Ureter (tissue), 1 donor: ENCODE measurements around the gene SPINK5. TPM values are rescaled to one million over a fixed set of nuclear protein-coding genes. Genes with fewer than 3 reads are reported as not detected.

Experiments
- DNase-seq: peaks from one replicate; pipeline ENCODE4 v3.0.0-alpha.2; 2020; ENCODE audit warnings: low spot score
- total RNA-seq: library from RNA; stranded (reverse); gene quantifications from one replicate; pipeline ENCODE4 v1.2.4, GENCODE V29; 2023
- donor health status: DM: yes; HTN: yes; CAD: no.

SPINK5 gene
- total RNA-seq, 1 donor from 2014 or later: 3.2 TPM

GRCh38 chr5:148090773-148091250, 27.0 kb downstream of the SPINK5 start:
- no peak for DNase-seq

GRCh38 chr5:148091991-148092964, 28.5 kb downstream of the SPINK5 start:
- no peak for DNase-seq

- no peak for DNase-seq
Observed at GRCh38 chr5:148094336-148094735, 30.6 kb downstream of the SPINK5 start.

DNA sequence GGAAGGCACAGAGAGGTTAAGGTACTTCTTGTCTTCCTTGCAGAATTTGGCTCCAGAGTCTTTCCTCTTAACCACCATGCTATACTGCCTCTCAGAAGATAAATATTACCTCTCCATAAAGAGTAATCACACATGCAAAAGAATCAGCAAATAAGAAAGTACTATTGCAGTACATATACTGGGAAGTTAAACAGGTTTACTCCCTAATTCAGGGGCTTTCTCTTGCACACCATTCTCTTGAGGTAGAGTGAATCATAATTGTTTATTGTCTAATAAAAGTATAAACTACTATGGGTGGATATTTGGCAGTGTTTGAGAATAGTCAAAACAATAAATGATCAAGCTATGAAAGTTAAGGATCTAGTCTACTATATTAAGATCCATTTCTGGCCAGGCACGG, 40.4 kb downstream of the SPINK5 start:
- no peak for DNase-seq

- DNase-seq: no peak
Observed at GRCh38 chr5:148107608-148108007, 43.8 kb downstream of the SPINK5 start.

DNA sequence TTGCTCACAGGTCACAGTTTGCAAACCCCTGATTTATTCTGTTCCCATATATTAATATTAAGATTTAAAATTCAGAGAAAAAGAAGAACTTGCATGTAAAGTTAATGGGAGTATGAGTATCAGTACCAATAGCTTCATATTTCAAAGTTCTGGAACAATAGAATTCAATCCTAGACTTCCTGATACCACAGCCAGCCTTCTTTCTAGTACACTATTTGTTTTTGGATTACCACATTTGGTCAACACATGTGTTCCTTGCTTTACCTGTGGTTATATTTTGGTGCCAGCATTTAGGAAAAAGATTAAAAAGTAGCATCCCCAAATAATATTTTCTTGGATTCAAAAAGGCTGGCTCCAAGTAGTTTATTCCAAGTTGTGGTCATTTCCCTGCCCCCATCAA, 49.5 kb downstream of the SPINK5 start:
- no peak for DNase-seq

- no peak for DNase-seq
Observed at GRCh38 chr5:148120317-148120716, 56.5 kb downstream of the SPINK5 start.

DNA sequence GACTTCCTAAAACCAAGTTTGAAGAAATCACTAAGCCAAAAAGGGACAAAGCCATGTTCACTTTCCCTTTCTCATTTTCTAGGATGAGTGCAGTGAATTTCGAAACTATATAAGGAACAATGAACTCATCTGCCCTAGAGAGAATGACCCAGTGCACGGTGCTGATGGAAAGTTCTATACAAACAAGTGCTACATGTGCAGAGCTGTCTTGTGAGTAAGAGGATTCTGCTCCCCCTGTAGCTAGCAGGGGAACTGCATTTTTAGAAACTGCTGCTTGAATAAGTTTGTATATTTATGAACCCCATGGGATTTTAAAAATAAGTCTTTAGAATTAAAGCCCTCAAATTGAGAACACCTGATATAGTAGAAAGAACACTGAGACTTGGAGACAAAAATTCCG, 61.9 kb downstream of the SPINK5 start:
- no peak for DNase-seq

DNA sequence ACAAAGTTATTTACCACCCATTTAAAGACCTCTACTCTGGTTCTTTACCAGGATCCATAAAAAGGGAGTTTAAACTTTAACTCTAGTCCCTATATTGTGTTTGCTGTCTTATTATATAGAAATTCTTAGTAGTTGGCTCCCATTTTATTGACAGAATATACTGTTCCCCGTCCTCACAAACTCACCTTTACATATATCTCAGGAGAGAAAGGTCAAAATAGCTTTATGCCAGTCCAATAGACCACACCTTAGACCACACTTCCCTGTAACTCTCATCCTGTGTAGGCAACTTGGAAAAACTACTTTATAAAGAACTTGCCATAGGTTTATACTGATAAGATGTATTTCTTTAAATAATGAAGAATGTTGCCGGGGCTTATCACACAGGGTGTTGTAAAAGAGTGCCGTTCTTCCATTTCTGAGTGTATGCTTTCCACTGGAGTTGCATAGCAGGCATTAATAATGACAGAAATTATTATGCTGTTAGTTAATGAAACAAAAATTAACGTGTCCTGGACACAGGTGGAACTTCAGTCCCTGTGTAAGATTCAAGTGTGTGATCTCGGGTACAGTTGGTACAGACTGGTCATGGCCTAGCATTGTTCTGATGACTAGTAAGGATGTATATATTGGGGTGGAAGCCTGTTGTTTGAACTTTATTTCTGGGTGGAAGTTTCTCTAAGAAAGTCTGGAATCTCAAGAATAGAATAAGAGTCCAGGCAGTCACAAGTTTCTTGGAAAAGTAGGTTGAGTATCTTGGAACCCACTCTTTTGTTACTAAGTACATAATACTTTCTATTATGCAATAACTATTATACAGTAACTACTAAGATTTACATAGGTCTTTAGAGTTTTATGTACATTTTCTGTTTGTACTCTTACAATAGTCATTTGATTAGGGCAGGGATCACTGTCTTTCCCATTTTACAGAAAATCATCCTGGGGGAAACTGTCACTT, 71.6 kb downstream of the SPINK5 start:
- DNase-seq: no peak

- DNase-seq: no peak
Observed at GRCh38 chr5:148140846-148141245, 77.1 kb downstream of the SPINK5 start.

DNA sequence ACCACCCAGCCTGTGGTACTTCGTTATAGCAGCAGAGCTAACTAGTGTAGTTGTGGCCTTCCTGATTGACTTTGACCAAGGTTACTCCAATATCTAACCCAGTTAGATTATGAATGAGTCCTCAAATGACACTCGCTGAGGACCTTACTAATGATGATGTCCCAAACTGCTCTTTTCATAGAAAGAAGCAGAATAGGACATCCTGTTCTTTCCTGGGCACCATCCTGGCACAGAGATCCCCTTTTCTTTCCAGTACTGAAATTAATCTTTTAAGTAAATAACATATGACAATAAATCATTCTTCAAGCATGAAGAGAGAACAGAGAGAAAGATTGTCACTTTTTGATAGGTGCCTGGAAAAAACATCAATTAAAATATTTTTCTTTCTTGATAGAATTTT, 77.9 kb downstream of the SPINK5 start:
- no peak for DNase-seq

DNA sequence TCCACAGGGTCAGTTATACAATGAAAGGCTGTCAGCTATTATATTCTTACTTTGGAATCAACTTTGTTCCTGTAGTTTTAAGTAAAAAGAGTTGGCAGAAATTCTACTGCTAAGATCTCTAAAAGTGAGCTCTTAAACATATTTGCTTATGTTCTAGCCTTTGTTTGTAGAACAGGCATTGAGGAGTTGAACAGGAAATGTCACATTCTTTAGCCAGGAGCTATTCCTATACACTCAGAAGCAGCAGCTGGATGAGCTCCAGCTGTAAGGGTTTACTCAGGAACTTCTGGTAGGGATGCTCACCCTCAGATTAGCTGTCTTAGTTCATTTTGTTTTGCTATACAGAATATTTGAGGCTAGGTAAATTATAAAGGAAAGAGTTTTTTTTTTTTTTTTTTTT, 82.1 kb downstream of the SPINK5 start:
- DNase-seq: peak; percentile 53

- no peak for DNase-seq
Observed at GRCh38 chr5:148146487-148146886, 82.7 kb downstream of the SPINK5 start.

DNA sequence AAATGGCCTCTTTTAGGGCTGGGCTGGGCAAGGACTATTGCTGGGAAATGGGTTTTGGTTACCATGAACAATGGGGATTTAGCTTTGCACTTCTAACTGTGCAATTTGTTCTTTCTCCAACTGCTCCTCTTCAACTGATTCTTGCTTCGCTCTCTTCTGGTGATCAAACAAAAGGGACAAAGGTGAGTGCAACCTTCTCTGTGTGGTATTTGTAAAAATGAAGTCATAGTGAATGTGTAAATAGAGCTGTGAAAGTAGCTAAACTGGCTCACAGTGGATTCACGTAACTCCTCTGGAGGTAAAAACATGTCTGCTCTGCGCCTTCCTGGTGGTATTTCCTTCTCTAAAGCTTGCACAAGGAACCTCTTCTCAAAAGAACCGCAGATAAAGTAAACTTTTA, 83.6 kb downstream of the SPINK5 start:
- no peak for DNase-seq

GRCh38 chr5:148151872-148152271, 88.1 kb downstream of the SPINK5 start:
- DNase-seq: no peak

DNA sequence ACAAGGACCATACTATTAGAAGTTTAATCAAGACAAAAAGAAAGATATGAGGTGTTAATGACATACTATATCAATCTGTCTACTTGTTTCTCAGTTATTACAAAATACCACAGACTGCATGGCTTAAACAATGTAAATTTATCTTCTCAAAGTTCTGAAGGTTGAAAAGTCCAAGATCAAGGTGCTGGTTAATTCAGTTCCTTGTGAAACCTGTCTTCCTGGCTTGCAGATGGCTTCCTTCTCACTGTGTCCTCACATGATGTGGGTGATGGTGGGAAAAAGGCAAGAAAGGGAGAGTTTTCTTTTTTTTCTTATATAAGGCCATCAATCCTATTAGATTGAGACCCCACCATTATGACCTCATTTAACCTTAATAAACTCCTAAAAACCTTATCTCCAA, 89.0 kb downstream of the SPINK5 start:
- DNase-seq: no peak

GRCh38 chr5:148156609-148157008, 92.8 kb downstream of the SPINK5 start:
- DNase-seq: no peak

DNA sequence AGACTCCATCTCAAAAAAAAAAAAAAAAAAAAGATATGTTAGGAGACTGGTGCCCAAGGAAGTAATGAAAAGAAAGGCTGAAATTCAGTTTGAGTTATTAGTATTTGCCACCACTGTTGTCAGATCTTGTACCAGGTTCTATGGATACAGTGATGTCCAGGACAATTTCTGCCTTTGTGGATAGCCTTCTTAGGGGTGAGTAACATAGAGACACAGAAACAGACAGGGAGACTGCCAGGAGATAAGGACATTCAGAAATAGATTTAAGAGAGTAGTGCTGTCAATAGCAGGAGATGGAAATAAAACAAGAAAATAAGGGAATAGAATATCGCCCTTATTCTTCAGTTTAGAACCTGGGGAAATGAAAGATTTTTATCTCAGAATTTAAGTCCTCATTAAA, 98.3 kb downstream of the SPINK5 start:
- no peak for DNase-seq

- no peak for DNase-seq
Observed at GRCh38 chr5:148163345-148163744, 99.6 kb downstream of the SPINK5 start.

DNA sequence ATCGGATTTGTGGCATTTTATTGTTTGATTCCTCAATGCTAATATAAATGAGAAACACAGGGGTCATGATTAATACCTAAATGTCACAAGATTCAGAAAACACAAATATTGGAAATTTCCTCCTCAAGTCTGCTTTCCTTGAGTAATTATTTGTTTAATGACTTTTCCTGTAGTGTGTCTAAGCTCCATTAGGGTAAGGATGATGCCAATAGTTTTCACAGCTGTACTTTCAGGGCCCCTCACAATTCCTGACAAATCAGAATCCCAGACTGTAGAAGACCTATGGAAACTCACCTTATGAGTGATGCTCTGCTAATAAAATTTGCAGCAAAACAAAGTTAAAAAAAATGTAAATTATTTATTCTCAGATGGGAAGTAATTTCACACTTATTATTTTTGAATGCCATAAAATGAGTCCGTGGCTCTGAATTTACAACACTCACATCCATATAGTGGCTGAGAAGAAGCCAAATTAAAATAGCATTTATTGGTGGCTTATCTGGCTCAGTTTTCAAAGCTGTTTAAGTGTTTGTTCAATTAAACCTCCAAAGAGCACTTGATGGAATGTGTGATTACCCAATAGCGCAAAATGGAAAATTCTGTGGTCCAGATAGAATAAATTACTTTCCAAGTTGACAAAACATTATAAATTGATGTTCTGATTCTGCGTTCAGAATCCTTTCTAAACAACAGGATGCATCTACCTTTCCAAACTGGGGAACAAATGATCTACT, 102.9 kb downstream of the SPINK5 start:
- DNase-seq: no peak

GRCh38 chr5:148168246-148168645, 104.5 kb downstream of the SPINK5 start, which contains the start of gene SPINK14:
TSS of gene SPINK14 (plus strand) at chr5:148168546. CDS start at chr5:148169733, 1,187 bp downstream.
- no peak for DNase-seq
